IMR-90 (cell line): ENCODE results near the gene TMEM170A. TPM values are rescaled to one million over a fixed set of nuclear protein-coding genes. Genes with fewer than 3 reads are reported as not detected.

Experiments used
- ATAC-seq: fragments of 200-7000 bp; cut with Tn5 transposase; 2 replicates; pipeline ENCODE4 v1.9.1; 2020; ENCODE audit warnings: low read depth, mild to moderate bottlenecking, moderate library complexity
- BruUV-seq: library from RNA; stranded (reverse); fragments of 400-500 nt; replicated peaks from 2 replicates; lab custom pipeline; 2021; lab: Mats Ljungman, UMichigan
- CTCF ChIA-PET: fragments of 300-600 bp; formaldehyde crosslinking; extraction: SDS; loops from one replicate; lab custom pipeline; 2021; ENCODE audit warnings: antibody characterized with exemption; lab: Yijun Ruan, JAX
- POLR2A ChIA-PET: fragments of 300-600 bp; sonication (Branson Sonifier 250); formaldehyde crosslinking; loops from one replicate; lab custom pipeline; 2022; ENCODE audit warnings: antibody characterized with exemption; ENCODE audit not compliant: unreplicated experiment; lab: Charles Lee
- DNase-seq: peaks from one replicate; pipeline ENCODE4 v3.0.0; 2013
- H2AFZ ChIP-seq: replicated peaks from 2 replicates; pipeline ENCODE3; 2013; ENCODE audit warnings: low read length, mild to moderate bottlenecking; ENCODE audit not compliant: poor library complexity
- H2AK5ac ChIP-seq: 2 replicates; pipeline ENCODE4 v1.6.1; 2013; ENCODE audit warnings: low read depth, low read length, inconsistent platforms
- H2AK9ac ChIP-seq: replicated peaks from 2 replicates; pipeline ENCODE3; 2013; ENCODE audit warnings: mild to moderate bottlenecking, low read depth, low read length, moderate library complexity; ENCODE audit not compliant: poor library complexity
- H2BK120ac ChIP-seq: 2 replicates; pipeline ENCODE4 v1.6.1; 2013; ENCODE audit warnings: low read depth, low read length, inconsistent platforms
- H2BK15ac ChIP-seq: 3 replicates; pipeline ENCODE4 v1.6.1; 2013; ENCODE audit warnings: low read depth, low read length, inconsistent platforms
- H2BK20ac ChIP-seq: 2 replicates; pipeline ENCODE4 v1.6.1; 2013; ENCODE audit warnings: low read depth, mild to moderate bottlenecking, inconsistent platforms, low read length, moderate library complexity
- H2BK5ac ChIP-seq: 2 replicates; pipeline ENCODE4 v1.6.1; 2013; ENCODE audit warnings: mild to moderate bottlenecking, low read depth, low read length, inconsistent platforms; ENCODE audit not compliant: poor library complexity, severe bottlenecking
- H3K14ac ChIP-seq: replicated peaks from 2 replicates; pipeline ENCODE4 v1.6.1; 2013; ENCODE audit warnings: low read depth, low read length, inconsistent platforms
- H3K18ac ChIP-seq: 2 replicates; pipeline ENCODE4 v1.6.1; 2013; ENCODE audit warnings: low read depth, low read length, control low read depth
- H3K23ac ChIP-seq: 2 replicates; pipeline ENCODE4 v1.6.1; 2013; ENCODE audit warnings: low read depth, low read length, inconsistent platforms
- H3K27ac ChIP-seq: 2 replicates; pipeline ENCODE4 v1.5.1; 2013; ENCODE audit warnings: mild to moderate bottlenecking, control low read depth, low read length; ENCODE audit not compliant: insufficient read depth
- H3K27me3 ChIP-seq: 2 replicates; pipeline ENCODE4 v1.6.1; 2013; ENCODE audit warnings: low read length; ENCODE audit not compliant: control insufficient read depth, insufficient read depth
- H3K36me3 ChIP-seq: 2 replicates; pipeline ENCODE4 v1.6.1; 2013; ENCODE audit warnings: low read length, mixed read lengths; ENCODE audit not compliant: control insufficient read depth, insufficient read depth
- H3K4ac ChIP-seq: 2 replicates; pipeline ENCODE4 v1.6.1; 2013; ENCODE audit warnings: low read depth, low read length, inconsistent platforms
- H3K4me1 ChIP-seq: 2 replicates; pipeline ENCODE4 v1.6.1; 2013; ENCODE audit warnings: low read length, mixed read lengths; ENCODE audit not compliant: control insufficient read depth, insufficient read depth
- H3K4me2 ChIP-seq: 2 replicates; pipeline ENCODE4 v1.6.1; 2013; ENCODE audit warnings: low read depth, mild to moderate bottlenecking, control low read depth, low read length, moderate library complexity
- H3K4me3 ChIP-seq: 2 replicates; pipeline ENCODE4 v1.5.1; 2013; ENCODE audit warnings: low read depth, mild to moderate bottlenecking, control low read depth, low read length, moderate library complexity; ENCODE audit not compliant: insufficient read depth
- H3K56ac ChIP-seq: 2 replicates; pipeline ENCODE4 v1.6.1; 2013; ENCODE audit warnings: low read length, inconsistent platforms; ENCODE audit not compliant: insufficient read depth; ENCODE audit errors: extremely low read depth
- H3K79me1 ChIP-seq, 2 experiments: 2 replicates each; pipeline ENCODE4 v1.6.1; 2013; ENCODE audit warnings: low read length in 2 of 2, inconsistent platforms in 1 of 2, low read depth in 1 of 2
- H3K9ac ChIP-seq: 2 replicates; pipeline ENCODE4 v1.6.1; 2013; ENCODE audit warnings: low read depth, low read length, control low read depth
- H3K9me1 ChIP-seq: 2 replicates; pipeline ENCODE4 v1.6.1; 2013; ENCODE audit warnings: low read length, inconsistent platforms; ENCODE audit not compliant: insufficient read depth
- H3K9me3 ChIP-seq: 2 replicates; pipeline ENCODE4 v1.6.1; 2013; ENCODE audit warnings: low read length; ENCODE audit not compliant: control insufficient read depth, insufficient read depth
- H4K20me1 ChIP-seq: 2 replicates; pipeline ENCODE4 v1.6.1; 2013; ENCODE audit warnings: low read length, inconsistent platforms; ENCODE audit not compliant: insufficient read depth
- H4K5ac ChIP-seq: 2 replicates; pipeline ENCODE4 v1.6.1; 2013; ENCODE audit warnings: mild to moderate bottlenecking, low read depth, low read length, control low read depth
- H4K8ac ChIP-seq, 2 experiments: 2 replicates each; pipeline ENCODE4 v1.6.1; 2013; ENCODE audit warnings: low read depth in 2 of 2, low read length in 2 of 2, control low read depth in 1 of 2, inconsistent platforms in 1 of 2
- H4K91ac ChIP-seq: 2 replicates; pipeline ENCODE4 v1.6.1; 2013; ENCODE audit warnings: low read depth, low read length, inconsistent platforms; ENCODE audit not compliant: insufficient read depth
- SMC3 ChIP-seq: fragments of 150-350 bp; IDR thresholded peaks from 2 replicates; pipeline ENCODE4 v1.6.1; 2016; ENCODE audit warnings: low read depth, mild to moderate bottlenecking, antibody characterized with exemption, low read length, moderate library complexity
- WGBS, 2 experiments: methylation state at CpG; one replicate each; pipeline versions ENCODE4 v1.1.5 to v1.1.7; 2013; ENCODE audit warnings: missing lambda C conversion rate in 2 of 2; ENCODE audit not compliant: insufficient read length in 1 of 2; ENCODE audit errors: extremely low coverage in 2 of 2; 5-methylcytosine and 5-hydroxymethylcytosine counted together
- dilution Hi-C: fragments of 300-500 bp; cut with HindIII; formaldehyde crosslinking; loops from one replicate; pipeline ENCODE4 v1.14.3; 2018; ENCODE audit warnings: low sequenced_read_pairs; ENCODE audit not compliant: unreplicated experiment
- in situ Hi-C: fragments of 300-500 bp; cut with MboI; formaldehyde crosslinking; loops from 3 replicates; pipeline ENCODE4 v1.14.3; 2019; ENCODE audit warnings: low sequenced_read_pairs, inconsistent platforms, mixed read lengths
- intact Hi-C: fragments of 100-400 bp; cut with micrococcal nuclease; formaldehyde crosslinking; loops from 2 replicates; pipeline ENCODE4 v1.10.0; 2022
- polyA plus RNA-seq, 3 experiments: library from polyadenylated mRNA; depleted of rRNA; stranded (reverse); fragments of >200 nt; gene quantifications; 2 replicates each; pipeline ENCODE4 v1.2.3, GENCODE V29; 2012; ENCODE audit warnings: low replicate concordance in 1 of 3
- total RNA-seq: library from RNA; depleted of rRNA; stranded (reverse); fragments of >200 nt; gene quantifications from 2 replicates; pipeline ENCODE4 v1.2.3, GENCODE V29; 2012

Gene TMEM170A
- total and polyA plus RNA-seq, 2 of the 4 experiments (the other 2 are of a cell fraction): 7.3 to 10.9 TPM

- Histone ChIP-seq H4K20me1 (no peaks in the 10 kb centered on the region), H3K56ac (no peak overlapping the region), H2BK15ac (no peak overlapping the region), H2AFZ (no peak overlapping the region), H4K8ac (no peak overlapping the region), H2BK20ac (no peak overlapping the region), H2BK5ac (no peak overlapping the region), H3K18ac (no peak overlapping the region), H3K9me1 (no peaks in the 10 kb centered on the region; the same call in 1 of the 2 replicates), H4K5ac (no peak overlapping the region), H3K4me2 (no peak overlapping the region), H3K9ac (no peak overlapping the region), H3K27me3 (peaks cover 2% of the 10 kb centered on the region; the same call in 1 of the 2 replicates), H3K23ac (no peak overlapping the region), H4K91ac (no peak overlapping the region), H3K79me1 (no peaks in the 10 kb centered on the region), H3K9me3 (no peaks in the 10 kb centered on the region), H2AK5ac (no peak overlapping the region), H3K14ac (no peak overlapping the region), H2BK120ac (no peak overlapping the region), H3K4me1 (no peaks in the 10 kb centered on the region; the same call in 1 of the 2 replicates), H3K36me3 (no peaks in the 10 kb centered on the region), H2AK9ac (no peak overlapping the region), H3K27ac (no peak overlapping the region), H3K4ac (no peak overlapping the region), H3K4me3 (no peak overlapping the region)
- BruUV-seq: no TSS peak
- no peak for TF ChIP-seq SMC3
- dilution Hi-C loops (no loop called here), intact Hi-C loops (no loop called here), in situ Hi-C loops (no loop called here)
- ChIA-PET CTCF (interaction anchor here (1.5 kb wide), 1 partner anchor 13 kb away, joined by 4 read pairs; no protein-coding TSS in a partner anchor), POLR2A (no interaction called here)
- DNase-seq (no peak), ATAC-seq (no peak)
- WGBS, 2 experiments: 88% methylated on average over 1 of the region's 1 CpG; no CpG with 5 or more reads in 1 of the 2 experiments
Observed at GRCh38 chr16:75503801-75504200, 39.3 kb upstream of the TMEM170A start.
